Muscle layer of duodenum (tissue), 2 donors: ENCODE measurements around the gene LMOD1.
"Not testable (repeated sequence)": the region's sequence is repeated elsewhere in the genome, so short reads cannot be mapped to it uniquely, and the experiment has no call there.

Experiments
- H3K27ac ChIP-seq: one replicate; pipeline ENCODE4 v1.7.0; 2013; ENCODE audit warnings: mild to moderate bottlenecking, low read length
- H3K27me3 ChIP-seq: one replicate; pipeline ENCODE4 v1.7.0; 2013; ENCODE audit warnings: low read depth, mild to moderate bottlenecking, control low read depth, low read length
- H3K36me3 ChIP-seq, 2 donors: one replicate each; pipeline ENCODE4 v1.7.0; 2013; ENCODE audit warnings: low read length in 2 of 2, control low read depth in 1 of 2, mild to moderate bottlenecking in 1 of 2; ENCODE audit not compliant: insufficient read depth in 2 of 2, control insufficient read depth in 1 of 2
- H3K4me1 ChIP-seq, 2 donors: one replicate each; pipeline ENCODE4 v1.7.0; 2013; ENCODE audit warnings: low read length in 2 of 2, mild to moderate bottlenecking in 2 of 2, control low read depth in 1 of 2, moderate library complexity in 1 of 2; ENCODE audit not compliant: insufficient read depth in 2 of 2, control insufficient read depth in 1 of 2
- H3K4me3 ChIP-seq, 2 donors: one replicate each; pipeline ENCODE4 v1.7.0; 2013; ENCODE audit warnings: low read length in 2 of 2, low read depth in 1 of 2, mild to moderate bottlenecking in 1 of 2
- H3K9me3 ChIP-seq, 2 donors: one replicate each; pipeline ENCODE4 v1.7.0; 2013; ENCODE audit warnings: low read length in 2 of 2, control low read depth in 1 of 2, mild to moderate bottlenecking in 1 of 2; ENCODE audit not compliant: control insufficient read depth in 1 of 2
- donor health status: healthy.

Gene LMOD1

GRCh38 chr1:201881617-201882016 is 64.7 kb downstream of the LMOD1 start:
- H3K27ac ChIP-seq: no peak overlapping the region
- no peak overlapping the region for H3K4me3 ChIP-seq
- H3K9me3 ChIP-seq: no peaks in the 10 kb centered on the region
- no peaks in the 10 kb centered on the region for H3K27me3 ChIP-seq
- H3K36me3 ChIP-seq: no peaks in the 10 kb centered on the region
- H3K4me1 ChIP-seq: peaks cover 22 to 28% of the 10 kb centered on the region in 2 donors

GRCh38 chr1:201880928-201881571 is 65.3 kb downstream of the LMOD1 start:
- Histone ChIP-seq H3K27ac (no peak overlapping the region), H3K4me1 (peaks cover 22 to 28% of the 10 kb centered on the region in 2 donors), H3K27me3 (no peaks in the 10 kb centered on the region)

GRCh38 chr1:201877877-201878401 is 68.4 kb downstream of the LMOD1 start:
- no peaks in the 10 kb centered on the region for H3K9me3 ChIP-seq
- H3K4me3 ChIP-seq: no peak overlapping the region
- no peak overlapping the region for H3K27ac ChIP-seq
- peaks cover under 1 to 7% of the 10 kb centered on the region in 2 donors for H3K4me1 ChIP-seq
- peaks cover 25 to 32% of the 10 kb centered on the region in 2 donors for H3K36me3 ChIP-seq
- H3K27me3 ChIP-seq: no peaks in the 10 kb centered on the region

More at GRCh38 chr1:201880928-201881571, 65.3 kb downstream of the LMOD1 start:
- Histone ChIP-seq H3K4me3 (no peak overlapping the region), H3K9me3 (no peaks in the 10 kb centered on the region), H3K36me3 (peaks cover 4 to 5% of the 10 kb centered on the region in 2 donors)

- no peaks in the 10 kb centered on the region for H3K27me3 ChIP-seq
- H3K4me1 ChIP-seq: peaks cover 0 to 7% of the 10 kb centered on the region in 2 donors
- no peak overlapping the region for H3K27ac ChIP-seq
- no peak overlapping the region for H3K4me3 ChIP-seq
- H3K36me3 ChIP-seq: peaks cover 40 to 48% of the 10 kb centered on the region in 2 donors
- no peaks in the 10 kb centered on the region for H3K9me3 ChIP-seq
Measured at GRCh38 chr1:201876148-201876818, 70.1 kb downstream of the LMOD1 start.

- Histone ChIP-seq H3K9me3 (no peaks in the 10 kb centered on the region), H3K27ac (no peak overlapping the region), H3K4me3 (no peak overlapping the region), H3K27me3 (no peaks in the 10 kb centered on the region), H3K4me1 (peaks cover 0 to 7% of the 10 kb centered on the region in 2 donors), H3K36me3 (peaks cover 51 to 62% of the 10 kb centered on the region in 2 donors)
Measured at GRCh38 chr1:201874672-201875071, 71.7 kb downstream of the LMOD1 start.

- H3K27ac ChIP-seq: no peak overlapping the region
- H3K36me3 ChIP-seq: peaks cover 65 to 82% of the 10 kb centered on the region in 2 donors
- no peak overlapping the region for H3K4me3 ChIP-seq
- H3K4me1 ChIP-seq: no peaks in the 10 kb centered on the region
- H3K27me3 ChIP-seq: no peaks in the 10 kb centered on the region
- no peaks in the 10 kb centered on the region for H3K9me3 ChIP-seq
Measured at GRCh38 chr1:201870397-201870796, 76.0 kb downstream of the LMOD1 start.

- Histone ChIP-seq H3K36me3 (peaks cover 38 to 68% of the 10 kb centered on the region in 2 donors), H3K9me3 (no peaks in the 10 kb centered on the region), H3K27me3 (no peaks in the 10 kb centered on the region), H3K27ac (no peak overlapping the region), H3K4me1 (no peaks in the 10 kb centered on the region), H3K4me3 (no peak overlapping the region)
Measured at GRCh38 chr1:201861448-201861847, 84.9 kb downstream of the LMOD1 start.

GRCh38 chr1:201859424-201859823 is 86.9 kb downstream of the LMOD1 start:
- H3K27ac ChIP-seq: no peak overlapping the region

GRCh38 chr1:201856722-201857121 is 89.6 kb downstream of the LMOD1 start:
- H3K4me3 ChIP-seq, H3K27ac ChIP-seq, H3K27me3 ChIP-seq, H3K9me3 ChIP-seq, H3K4me1 ChIP-seq: not testable (repeated sequence)
- peaks cover 68 to 86% of the 10 kb centered on the region in 2 donors for H3K36me3 ChIP-seq

More at GRCh38 chr1:201859424-201859823, 86.9 kb downstream of the LMOD1 start:
- no peaks in the 10 kb centered on the region for H3K27me3 ChIP-seq
- H3K36me3 ChIP-seq: peaks cover 57 to 80% of the 10 kb centered on the region in 2 donors
- H3K4me1 ChIP-seq: no peaks in the 10 kb centered on the region
- no peaks in the 10 kb centered on the region for H3K9me3 ChIP-seq
- H3K4me3 ChIP-seq: no peak overlapping the region

- Histone ChIP-seq H3K4me3 (no peak overlapping the region), H3K9me3 (no peaks in the 10 kb centered on the region), H3K4me1 (peaks cover 0 to 17% of the 10 kb centered on the region in 2 donors), H3K27ac (no peak overlapping the region), H3K27me3 (no peaks in the 10 kb centered on the region), H3K36me3 (peaks cover 57 to 77% of the 10 kb centered on the region in 2 donors)
Measured at GRCh38 chr1:201851949-201852348, 94.4 kb downstream of the LMOD1 start.

GRCh38 chr1:201850053-201850397 is 96.3 kb downstream of the LMOD1 start:
- Histone ChIP-seq H3K4me3 (no peak overlapping the region), H3K27me3 (no peaks in the 10 kb centered on the region), H3K9me3 (no peaks in the 10 kb centered on the region), H3K27ac (peak overlapping the region; percentile 74), H3K36me3 (peaks cover 40 to 58% of the 10 kb centered on the region in 2 donors), H3K4me1 (peaks cover 0 to 17% of the 10 kb centered on the region in 2 donors)
